Renal cortical epithelial cell (primary cell): ENCODE data around the gene DTNBP1. TPM values are rescaled to one million over a fixed set of nuclear protein-coding genes. Genes with fewer than 3 reads are reported as not detected.

Experiments used
- DNase-seq: peaks from one replicate; pipeline ENCODE4 v3.0.0-alpha.2; 2011; ENCODE audit warnings: low read depth
- total RNA-seq: library from RNA; depleted of rRNA; stranded (reverse); fragments of >200 nt; gene quantifications from 2 replicates; pipeline ENCODE4 v1.2.3, GENCODE V29; 2014

Gene DTNBP1
- total RNA-seq, 1 donor from 2014 or later = 15.1 TPM

- no peak for DNase-seq
Measured at GRCh38 chr6:15592610-15593009, 70.2 kb downstream of the DTNBP1 start.

GRCh38 chr6:15588971-15589634, 73.7 kb downstream of the DTNBP1 start:
- peak; percentile 82 for DNase-seq

- peak; percentile 23 for DNase-seq
Measured at GRCh38 chr6:15586503-15586902, 76.3 kb downstream of the DTNBP1 start.

GRCh38 chr6:15585760-15586214, 77.0 kb downstream of the DTNBP1 start:
- no peak for DNase-seq

GRCh38 chr6:15582499-15582898, 80.3 kb downstream of the DTNBP1 start:
- DNase-seq = no peak

GRCh38 chr6:15581751-15582150, 81.1 kb downstream of the DTNBP1 start:
- no peak for DNase-seq

- DNase-seq = no peak
Measured at GRCh38 chr6:15580326-15580725, 82.5 kb downstream of the DTNBP1 start.

- no peak for DNase-seq
Measured at GRCh38 chr6:15578716-15579391, 84.0 kb downstream of the DTNBP1 start.

- DNase-seq = no peak
Measured at GRCh38 chr6:15577550-15578171, 85.2 kb downstream of the DTNBP1 start.

- DNase-seq = no peak
Measured at GRCh38 chr6:15577106-15577505, 85.7 kb downstream of the DTNBP1 start.

- DNase-seq = no peak
Measured at GRCh38 chr6:15575357-15576033, 87.3 kb downstream of the DTNBP1 start.

GRCh38 chr6:15574486-15574885, 88.3 kb downstream of the DTNBP1 start:
- DNase-seq = peak; percentile 44

- no peak for DNase-seq
Measured at GRCh38 chr6:15574023-15574422, 88.8 kb downstream of the DTNBP1 start.

GRCh38 chr6:15573384-15573783, 89.4 kb downstream of the DTNBP1 start:
- no peak for DNase-seq

GRCh38 chr6:15572296-15573016, 90.4 kb downstream of the DTNBP1 start:
- no peak for DNase-seq

- DNase-seq = no peak
Measured at GRCh38 chr6:15570171-15570570, 92.7 kb downstream of the DTNBP1 start.

- DNase-seq = no peak
Measured at GRCh38 chr6:15569035-15569995, 93.5 kb downstream of the DTNBP1 start.

- DNase-seq = no peak
Measured at GRCh38 chr6:15562977-15563376, 99.9 kb downstream of the DTNBP1 start.

- no peak for DNase-seq
Measured at GRCh38 chr6:15561447-15562199, 101.2 kb downstream of the DTNBP1 start.

- no peak for DNase-seq
Measured at GRCh38 chr6:15560713-15561112, 102.1 kb downstream of the DTNBP1 start.
